ENCODE data around the gene PRPF8.

- TF ChIP-seq CTCF (IDR thresholded peaks at IDR 0.05) (no peak), EZH2 (IDR thresholded peaks at IDR 0.05; ENCODE audit: borderline replicate concordance, insufficient read depth, low read depth, low read length, poor library complexity, severe bottlenecking) (no peak)
Measured at GRCh38 chr17:1727258-1727789, 42.7 kb upstream of the PRPF8 start.

All from B cell (primary cell).